Muscle layer of colon (tissue), 2 donors: ENCODE results near the gene MYBPH.

ENCODE experiments used
- H3K27ac ChIP-seq: one replicate; pipeline ENCODE4 v1.7.0; 2013; ENCODE audit warnings: low read depth, mild to moderate bottlenecking, low read length, moderate library complexity
- H3K27me3 ChIP-seq, 2 donors: one replicate each; pipeline ENCODE4 v1.7.0; 2013; ENCODE audit warnings: low read length in 2 of 2, mild to moderate bottlenecking in 2 of 2; ENCODE audit not compliant: insufficient read depth in 2 of 2, control insufficient read depth in 1 of 2
- H3K36me3 ChIP-seq: one replicate; pipeline ENCODE4 v1.7.0; 2013; ENCODE audit warnings: mild to moderate bottlenecking, low read length; ENCODE audit not compliant: insufficient read depth
- H3K4me1 ChIP-seq: one replicate; pipeline ENCODE4 v1.7.0; 2013; ENCODE audit warnings: mild to moderate bottlenecking, low read length; ENCODE audit not compliant: insufficient read depth
- H3K4me3 ChIP-seq, 2 donors: one replicate each; pipeline ENCODE4 v1.7.0; 2013; ENCODE audit warnings: low read length in 2 of 2, low read depth in 1 of 2, mild to moderate bottlenecking in 1 of 2, moderate library complexity in 1 of 2
- H3K9ac ChIP-seq: one replicate; pipeline ENCODE4 v1.7.0; 2013; ENCODE audit warnings: low read length
- H3K9me3 ChIP-seq: one replicate; pipeline ENCODE4 v1.7.0; 2013; ENCODE audit warnings: mild to moderate bottlenecking, low read length
- donor health status: abdominal sarcoma.
- donor health status: Adenocarcinoma of cecum.

MYBPH gene

GRCh38 chr1:203168991-203169390 lies 6.6 kb downstream of the MYBPH start:
- Histone ChIP-seq H3K4me3 (no peak overlapping the region), H3K27me3 (no peaks in the 10 kb centered on the region), H3K9ac (no peak overlapping the region), H3K4me1 (no peaks in the 10 kb centered on the region), H3K36me3 (no peaks in the 10 kb centered on the region), H3K9me3 (no peaks in the 10 kb centered on the region), H3K27ac (no peak overlapping the region)

- H3K9me3 ChIP-seq = no peaks in the 10 kb centered on the region
- no peaks in the 10 kb centered on the region for H3K36me3 ChIP-seq
- H3K4me1 ChIP-seq = no peaks in the 10 kb centered on the region
- H3K4me3 ChIP-seq = no peak overlapping the region
- H3K27ac ChIP-seq = no peak overlapping the region
- H3K9ac ChIP-seq = no peak overlapping the region
- no peaks in the 10 kb centered on the region for H3K27me3 ChIP-seq
Observed at GRCh38 chr1:203168256-203168786, 7.3 kb downstream of the MYBPH start.

GRCh38 chr1:203167913-203168200 lies 7.8 kb downstream of the MYBPH start:
- Histone ChIP-seq H3K9ac (no peak overlapping the region), H3K27ac (no peak overlapping the region), H3K27me3 (no peaks in the 10 kb centered on the region), H3K9me3 (no peaks in the 10 kb centered on the region), H3K36me3 (no peaks in the 10 kb centered on the region), H3K4me3 (no peak overlapping the region), H3K4me1 (no peaks in the 10 kb centered on the region)

- Histone ChIP-seq H3K9me3 (no peaks in the 10 kb centered on the region), H3K9ac (no peak overlapping the region), H3K27ac (no peak overlapping the region), H3K4me1 (no peaks in the 10 kb centered on the region), H3K36me3 (no peaks in the 10 kb centered on the region), H3K4me3 (no peak overlapping the region), H3K27me3 (no peaks in the 10 kb centered on the region)
Observed at GRCh38 chr1:203167026-203167912, 8.4 kb downstream of the MYBPH start.

GRCh38 chr1:203166192-203166940 lies 9.3 kb downstream of the MYBPH start:
- H3K9ac ChIP-seq = no peak overlapping the region
- H3K9me3 ChIP-seq = no peaks in the 10 kb centered on the region
- H3K27ac ChIP-seq = no peak overlapping the region
- no peaks in the 10 kb centered on the region for H3K27me3 ChIP-seq
- H3K4me3 ChIP-seq = no peak overlapping the region
- no peaks in the 10 kb centered on the region for H3K4me1 ChIP-seq
- H3K36me3 ChIP-seq = no peaks in the 10 kb centered on the region

- Histone ChIP-seq H3K4me3 (no peak overlapping the region), H3K9ac (no peak overlapping the region), H3K9me3 (no peaks in the 10 kb centered on the region), H3K27me3 (no peaks in the 10 kb centered on the region), H3K27ac (no peak overlapping the region), H3K36me3 (no peaks in the 10 kb centered on the region), H3K4me1 (no peaks in the 10 kb centered on the region)
Observed at GRCh38 chr1:203165800-203166161, 9.8 kb downstream of the MYBPH start.

- no peaks in the 10 kb centered on the region for H3K4me1 ChIP-seq
- H3K27ac ChIP-seq = no peak overlapping the region
- no peaks in the 10 kb centered on the region for H3K27me3 ChIP-seq
- no peak overlapping the region for H3K9ac ChIP-seq
- H3K36me3 ChIP-seq = no peaks in the 10 kb centered on the region
- no peaks in the 10 kb centered on the region for H3K9me3 ChIP-seq
- H3K4me3 ChIP-seq = no peak overlapping the region
Observed at GRCh38 chr1:203165101-203165799, 10.4 kb downstream of the MYBPH start.

- Histone ChIP-seq H3K4me3 (no peak overlapping the region), H3K9me3 (no peaks in the 10 kb centered on the region), H3K27me3 (no peaks in the 10 kb centered on the region), H3K9ac (no peak overlapping the region), H3K4me1 (no peaks in the 10 kb centered on the region), H3K36me3 (no peaks in the 10 kb centered on the region), H3K27ac (no peak overlapping the region)
Observed at GRCh38 chr1:203163891-203164635, 11.6 kb downstream of the MYBPH start.

GRCh38 chr1:203162403-203162802 lies 13.2 kb downstream of the MYBPH start:
- H3K27ac ChIP-seq = no peak overlapping the region
- no peak overlapping the region for H3K9ac ChIP-seq
- H3K36me3 ChIP-seq = no peaks in the 10 kb centered on the region
- no peak overlapping the region for H3K4me3 ChIP-seq
- no peaks in the 10 kb centered on the region for H3K4me1 ChIP-seq
- no peaks in the 10 kb centered on the region for H3K27me3 ChIP-seq
- H3K9me3 ChIP-seq = no peaks in the 10 kb centered on the region

GRCh38 chr1:203161703-203162102 lies 13.9 kb downstream of the MYBPH start:
- H3K36me3 ChIP-seq = no peaks in the 10 kb centered on the region
- no peaks in the 10 kb centered on the region for H3K9me3 ChIP-seq
- H3K4me1 ChIP-seq = no peaks in the 10 kb centered on the region
- no peak overlapping the region for H3K9ac ChIP-seq
- H3K27ac ChIP-seq = no peak overlapping the region
- no peaks in the 10 kb centered on the region for H3K27me3 ChIP-seq
- H3K4me3 ChIP-seq = no peak overlapping the region

- H3K36me3 ChIP-seq = no peaks in the 10 kb centered on the region
- no peaks in the 10 kb centered on the region for H3K27me3 ChIP-seq
- no peak overlapping the region for H3K27ac ChIP-seq
- no peaks in the 10 kb centered on the region for H3K9me3 ChIP-seq
- no peak overlapping the region for H3K4me3 ChIP-seq
- H3K4me1 ChIP-seq = no peaks in the 10 kb centered on the region
- H3K9ac ChIP-seq = no peak overlapping the region
Observed at GRCh38 chr1:203161175-203161574, 14.5 kb downstream of the MYBPH start.
